ENCODE measurements around the gene LANCL2.

- TF ChIP-seq JUNB (IDR thresholded peaks at IDR 0.05; ENCODE audit: unreplicated experiment) (no peak), CTCF (conservative IDR thresholded peaks at IDR 0.05; ENCODE audit: low read depth in 2 of 2) (no peak), REST (IDR thresholded peaks at IDR 0.05; ENCODE audit: unreplicated experiment) (no peak), POLR2AphosphoS5 (IDR thresholded peaks at IDR 0.05; ENCODE audit: low read depth) (no peak), EZH2 (IDR thresholded peaks at IDR 0.05; ENCODE audit: low read depth, unreplicated experiment) (no peak), EZH2phosphoT487 (IDR thresholded peaks at IDR 0.05; ENCODE audit: unreplicated experiment) (no peak), ETS1 (IDR thresholded peaks at IDR 0.05) (no peak), ZNF462 (CRISPR knock-in tag; IDR thresholded peaks at IDR 0.05) (no peak), CREB1 (CRISPR knock-in tag; IDR thresholded peaks at IDR 0.05; ENCODE audit: low read depth) (no peak), ZNF114 (CRISPR knock-in tag; IDR thresholded peaks at IDR 0.05) (no peak)
Observed at GRCh38 chr7:55335151-55335550, 30.0 kb upstream of the LANCL2 start.

All from GM23338 (cell line).